Bronchial smooth muscle cell (primary cell): ENCODE results near the gene PICALM. TPM values are rescaled to one million over a fixed set of nuclear protein-coding genes. Genes with fewer than 3 reads are reported as not detected.

ENCODE experiments used
- total RNA-seq: library from RNA; depleted of rRNA; stranded (reverse); fragments of >200 nt; gene quantifications from 2 replicates; pipeline ENCODE4 v1.2.1, GENCODE V29; 2014

PICALM gene
- 143 and 192 TPM in 2 replicates for total RNA-seq

GRCh38 chr11:86068951-86069407 lies at the start of gene PICALM:
Gene PICALM, minus strand, starts transcription at chr11:86069084. Its CDS starts 304 bp downstream, at chr11:86068780.

Other genes with a start within 250 kb of the PICALM start
- gene CCDC83, start 213.7 kb downstream of the PICALM start, total RNA-seq, result not detected in 2 replicates
- 17.5 and 25.3 TPM in 2 replicates for gene EED, start 175.7 kb upstream of the PICALM start, total RNA-seq
- 51.1 and 57.4 TPM in 2 replicates for gene HIKESHI, start 233.2 kb upstream of the PICALM start, total RNA-seq